ENCODE measurements around the gene GALNTL6.

DNA sequence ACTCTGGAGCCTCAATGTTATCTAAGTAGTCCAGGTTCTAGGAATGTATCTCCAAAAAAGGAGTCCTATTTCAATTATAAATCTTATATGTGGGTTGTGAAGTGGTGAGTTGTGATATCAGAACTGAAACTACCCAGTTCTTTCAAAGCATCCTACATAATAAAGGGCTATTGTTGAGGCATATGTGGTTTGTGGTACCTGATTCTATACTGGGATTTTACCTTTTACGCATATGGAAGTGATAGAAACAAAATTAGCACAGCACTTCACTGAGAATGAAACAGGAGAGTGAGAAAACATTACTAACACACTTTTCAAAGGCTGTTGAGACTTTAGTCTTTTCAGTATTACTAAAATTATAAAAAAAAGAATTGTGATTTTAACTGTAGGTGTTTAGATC is 937.7 kb downstream of the GALNTL6 start:
- TF ChIP-seq POLR2AphosphoS5 (IDR thresholded peaks at IDR 0.05; ENCODE audit: low read depth, low read length) = no peak
- peak; percentile 34; the same call in 1 of the 2 replicates for TF ChIP-seq SPI1 (IDR thresholded peaks at IDR 0.05; ENCODE audit: low read depth, low read length)
- TF ChIP-seq POLR2A (IDR thresholded peaks at IDR 0.05; ENCODE audit: low read depth, low read length) = no peak
- no peak for TF ChIP-seq POU2F2 (IDR thresholded peaks at IDR 0.05; ENCODE audit: low read depth, low read length)
